ENCODE results near the gene LPIN1.

- TF ChIP-seq POLR2AphosphoS5 (IDR thresholded peaks at IDR 0.05; ENCODE audit: low read depth, low read length): no peak
- TF ChIP-seq TAF1 (IDR thresholded peaks at IDR 0.05; ENCODE audit: borderline replicate concordance, insufficient read depth, low read length): no peak
Observed at GRCh38 chr2:11742702-11743357, 3.6 kb upstream of the LPIN1 start.
